HG03064 (cell line): ENCODE data around the gene ANK3.
"Not testable (repeated sequence)": the region's sequence is repeated elsewhere in the genome, so short reads cannot be mapped to it uniquely, and the experiment has no call there.

Experiments used
- ATAC-seq: cut with Tn5 transposase; IDR thresholded peaks from one replicate; pipeline ENCODE4 v1.9.1; 2021; ENCODE audit warnings: low read depth; ENCODE audit not compliant: unreplicated experiment

Gene ANK3

DNA sequence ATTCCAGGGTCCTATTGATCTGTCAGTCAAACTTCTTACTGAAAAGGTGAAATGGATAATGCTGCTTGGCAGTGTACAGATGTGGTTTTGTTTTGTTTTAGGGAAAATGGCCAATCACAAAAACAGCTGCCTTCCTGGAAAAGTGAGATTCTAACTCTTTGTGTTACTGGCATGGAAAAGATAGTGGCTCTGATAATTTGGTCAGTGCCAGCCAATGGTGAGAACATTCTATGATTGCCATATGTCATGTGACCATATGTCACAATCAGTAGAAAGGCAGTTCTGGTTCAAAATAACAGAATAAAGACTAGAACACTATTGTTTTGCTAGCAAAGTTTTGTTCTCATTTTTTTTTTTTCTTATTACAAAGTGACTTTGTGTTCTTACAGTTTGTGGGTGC is 344.1 kb downstream of the ANK3 start:
- ATAC-seq: no peak

DNA sequence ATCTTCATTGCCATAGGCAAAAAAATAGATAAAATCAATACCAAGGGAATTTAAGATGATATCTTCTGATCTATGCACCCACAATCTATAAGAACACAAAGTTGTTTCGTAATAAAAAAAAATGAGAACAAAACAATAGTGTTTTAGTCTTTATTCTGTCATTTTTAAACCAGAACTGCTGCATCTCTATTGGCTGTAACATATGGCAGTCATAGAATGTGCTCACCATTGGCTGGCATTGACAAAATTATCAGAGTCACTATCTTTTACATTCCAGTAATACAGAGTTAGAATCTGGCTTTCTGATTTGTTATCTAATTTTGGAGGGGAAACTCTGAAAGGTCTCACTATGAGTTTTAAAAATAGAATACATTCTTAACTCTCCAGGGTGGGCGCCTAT is 344.7 kb downstream of the ANK3 start:
- no peak for ATAC-seq

DNA sequence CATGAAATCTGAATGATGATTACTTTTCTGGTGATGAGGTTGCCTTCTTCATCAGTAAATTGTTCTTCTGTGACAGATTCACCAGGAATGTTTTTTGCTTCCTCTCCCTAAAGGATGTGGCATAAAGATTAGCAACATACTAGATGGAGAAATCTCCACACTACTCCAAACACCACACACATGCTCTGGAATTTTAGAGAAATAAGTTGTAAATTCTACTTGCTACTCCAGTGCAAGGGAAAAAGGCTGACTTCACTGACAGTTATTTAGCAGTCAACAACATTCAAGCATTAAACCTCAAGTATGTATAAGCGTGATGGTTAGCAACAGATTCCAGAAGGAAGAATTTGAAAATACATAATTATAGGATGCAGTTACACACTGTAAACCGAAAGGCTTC is 345.4 kb downstream of the ANK3 start:
- no peak for ATAC-seq

DNA sequence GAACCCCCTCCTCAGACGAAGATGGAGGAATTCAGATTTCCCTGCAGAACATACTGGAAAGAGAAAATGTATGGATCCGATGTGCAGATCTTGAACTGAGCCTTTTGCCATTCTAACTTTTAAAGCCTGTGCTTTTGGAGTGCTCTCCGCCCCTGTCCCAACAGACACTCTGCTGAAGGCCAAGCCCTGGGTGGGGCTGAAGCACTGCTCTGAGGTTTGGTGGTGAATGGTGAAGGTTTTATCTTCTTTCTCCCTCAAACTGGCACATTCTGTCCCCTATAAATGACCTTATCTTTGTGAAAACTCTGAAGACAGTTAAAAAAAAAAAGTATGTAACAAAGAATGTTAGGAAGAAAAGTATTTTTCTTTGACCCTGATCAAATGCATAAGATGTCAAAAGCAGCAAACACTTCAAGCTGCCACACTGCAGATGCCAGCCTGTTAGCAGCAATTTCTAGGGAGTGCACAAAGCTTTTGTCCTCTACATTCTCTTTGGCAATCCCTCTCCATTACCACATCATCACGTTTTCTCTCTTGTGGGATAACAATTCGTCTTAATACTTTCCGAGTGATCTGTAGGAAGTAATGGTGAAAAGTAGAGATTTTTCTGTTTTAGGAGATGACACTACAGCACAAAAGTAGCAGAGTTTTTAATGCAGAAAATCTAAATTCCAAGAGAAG is 346.0 kb downstream of the ANK3 start:
- no peak for ATAC-seq

DNA sequence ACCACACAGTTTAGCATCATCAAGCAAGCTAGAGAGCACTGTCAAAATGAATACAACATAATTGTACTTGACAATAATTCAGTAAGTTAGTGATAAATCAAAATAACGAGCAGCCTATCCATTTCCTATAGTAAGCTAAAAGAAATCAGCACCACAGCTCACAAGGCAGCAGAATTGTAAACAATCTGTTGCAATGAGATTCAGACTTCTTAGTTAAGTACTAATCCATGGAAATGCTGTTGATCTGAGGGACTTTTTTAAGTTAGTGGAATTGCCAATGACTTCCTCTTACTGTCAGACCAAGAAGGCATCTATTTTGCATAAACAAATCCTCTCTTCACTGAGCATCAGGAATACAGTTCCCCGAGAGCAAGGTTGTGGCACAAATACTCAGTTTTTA is 346.8 kb downstream of the ANK3 start:
- no peak for ATAC-seq

DNA sequence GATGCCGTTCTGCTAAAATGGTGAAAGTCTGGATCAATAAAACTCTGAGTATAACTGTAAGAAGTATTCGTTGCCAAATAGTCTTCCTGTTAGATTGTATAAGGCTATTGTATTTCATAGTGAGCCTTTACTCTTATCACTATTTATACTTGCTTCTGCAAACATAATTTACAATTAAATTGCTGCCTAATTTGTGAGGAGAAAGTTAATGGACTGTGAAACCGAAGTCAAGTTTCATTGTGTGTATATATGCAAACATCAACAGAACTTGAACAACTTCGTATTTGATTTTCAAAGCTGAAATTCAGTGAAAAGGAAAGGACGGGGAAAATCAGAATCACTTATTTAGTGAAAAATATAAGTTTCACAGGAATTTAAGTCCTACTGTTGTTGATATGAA is 347.4 kb downstream of the ANK3 start:
- no peak for ATAC-seq

DNA sequence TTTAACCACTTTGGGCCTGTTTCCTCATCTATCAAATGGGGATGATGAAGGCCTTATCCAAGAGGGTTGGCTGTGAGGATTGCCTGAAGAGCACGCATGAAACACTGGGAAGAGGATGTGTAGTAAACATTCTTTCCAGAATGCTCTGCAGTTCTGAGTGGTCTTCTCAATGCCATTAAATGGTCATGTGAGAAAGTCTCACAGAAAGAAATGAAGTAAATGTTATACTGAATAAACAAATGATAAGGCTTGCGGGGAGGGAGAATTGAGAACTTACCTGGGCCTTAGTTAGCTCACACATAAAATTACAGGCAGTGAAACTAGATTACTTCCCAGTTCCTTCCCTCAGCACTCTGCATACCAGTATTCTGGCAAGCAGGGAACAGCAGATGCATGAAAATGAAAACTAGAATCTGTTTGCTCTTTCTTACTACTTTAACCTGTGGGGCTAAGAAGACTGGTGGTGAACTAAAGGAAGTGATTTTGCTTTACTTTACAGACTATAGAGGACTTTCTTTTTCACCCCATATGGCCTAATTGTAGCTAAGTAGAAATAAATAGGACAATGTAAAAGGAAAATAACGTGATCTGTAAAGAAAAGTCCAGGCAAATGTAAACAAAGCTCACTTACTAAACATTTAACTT is 348.1 kb downstream of the ANK3 start:
- ATAC-seq: no peak

DNA sequence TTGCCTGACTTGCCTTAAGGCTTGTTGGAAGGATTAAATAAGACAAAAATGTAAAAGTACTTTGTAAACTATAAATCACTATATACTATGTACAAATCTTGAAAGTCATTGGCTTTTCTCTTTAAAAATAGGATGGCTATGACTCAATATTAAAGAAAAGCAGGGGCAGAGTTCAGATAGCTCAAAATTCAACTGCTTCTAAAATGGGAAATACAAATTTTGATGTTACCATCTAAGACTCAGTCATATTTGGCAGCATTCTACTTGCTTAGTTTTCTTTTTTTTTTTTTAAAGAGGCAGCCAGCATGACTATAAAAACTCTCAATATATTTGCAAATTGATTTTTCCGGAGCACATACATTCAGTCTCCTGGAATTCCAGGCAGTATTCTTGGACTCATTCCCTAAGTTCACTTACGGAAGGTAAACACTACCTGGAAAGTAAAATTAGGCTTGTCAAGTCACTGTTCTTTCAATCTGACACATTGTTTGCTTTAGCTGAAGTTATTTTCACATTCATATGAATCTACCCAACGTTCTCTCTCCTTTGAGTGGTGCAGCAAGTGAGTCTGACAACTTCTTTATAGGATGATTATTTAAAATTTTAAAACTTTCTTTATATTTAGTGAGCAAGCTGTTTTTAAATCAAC is 349.5 kb downstream of the ANK3 start:
- no peak for ATAC-seq

DNA sequence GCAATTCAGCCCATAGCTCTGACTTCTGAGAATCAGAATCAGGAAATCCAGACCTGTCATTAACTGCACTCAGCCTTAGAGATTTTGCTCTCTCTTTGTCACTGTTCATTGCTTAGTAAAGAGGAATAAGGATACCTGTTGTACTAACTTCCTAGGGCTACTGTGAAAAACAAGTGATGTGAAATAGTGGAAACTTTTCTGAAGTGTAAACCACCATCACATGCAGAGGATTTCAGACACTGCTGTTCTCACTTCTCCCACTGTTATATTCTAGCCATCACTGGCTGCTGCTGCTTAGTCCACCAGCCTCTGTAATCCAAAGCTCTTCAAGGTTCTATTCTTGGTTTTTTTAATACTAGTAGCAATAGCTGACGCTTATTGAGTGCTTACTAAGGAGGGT is 353.7 kb downstream of the ANK3 start:
- ATAC-seq: no peak

DNA sequence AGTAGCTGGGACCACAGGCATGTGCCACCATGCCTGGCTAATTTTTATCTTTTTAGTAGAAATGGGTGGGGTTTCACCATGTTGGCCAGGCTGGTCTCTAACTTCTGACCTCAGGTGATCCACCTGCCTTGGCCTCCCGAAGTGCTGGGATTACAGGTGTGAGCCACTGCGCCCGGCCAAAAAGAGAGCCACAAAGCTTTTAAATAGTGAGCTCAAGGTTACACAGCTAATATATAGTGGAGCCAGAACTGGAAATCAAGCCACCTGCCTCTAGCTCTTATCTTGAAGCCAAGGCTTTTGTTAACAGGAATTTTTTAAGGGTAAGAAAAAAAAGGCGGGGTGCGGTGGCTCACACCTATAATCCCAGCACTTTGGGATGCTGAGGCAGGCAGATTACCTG is 354.3 kb downstream of the ANK3 start:
- ATAC-seq: not testable (repeated sequence)

DNA sequence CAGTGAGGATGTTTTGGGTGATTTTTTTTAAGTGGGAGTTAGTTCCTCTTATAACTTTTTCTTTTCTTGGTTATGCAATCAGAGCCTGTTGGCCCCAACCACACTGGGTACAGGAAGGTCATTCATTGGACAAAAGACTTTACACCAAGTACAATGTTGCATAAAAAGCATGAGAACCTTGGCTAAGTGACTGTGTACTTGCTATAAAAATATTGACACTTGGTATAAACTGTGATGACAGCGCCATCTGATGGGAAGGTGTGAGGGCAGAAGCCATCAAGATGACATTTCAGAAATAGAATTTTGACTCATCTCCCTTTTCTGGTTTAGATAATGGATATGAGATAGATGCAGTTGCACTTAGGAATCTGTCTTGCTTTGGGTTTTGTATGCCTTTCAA is 357.0 kb downstream of the ANK3 start:
- no peak for ATAC-seq

DNA sequence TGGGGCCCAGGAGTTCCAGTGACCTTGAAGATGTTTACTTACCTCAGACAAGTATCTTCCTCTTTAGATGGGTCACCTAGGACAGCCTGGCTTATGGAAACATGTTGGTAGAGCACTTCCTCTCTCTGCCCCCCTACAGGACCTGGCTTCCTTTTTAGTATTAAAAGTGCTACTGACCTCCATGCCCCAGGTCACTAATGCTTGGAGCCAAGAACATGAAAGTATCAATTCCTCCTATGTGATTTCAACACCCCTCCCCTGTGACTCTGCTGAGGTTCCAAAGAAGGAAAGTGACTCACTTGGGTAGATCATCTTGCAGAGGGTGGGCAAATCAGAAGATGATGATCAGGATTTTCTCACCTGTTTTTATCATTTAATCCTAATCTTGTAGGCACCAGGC is 358.0 kb downstream of the ANK3 start:
- peak; percentile 75 for ATAC-seq

DNA sequence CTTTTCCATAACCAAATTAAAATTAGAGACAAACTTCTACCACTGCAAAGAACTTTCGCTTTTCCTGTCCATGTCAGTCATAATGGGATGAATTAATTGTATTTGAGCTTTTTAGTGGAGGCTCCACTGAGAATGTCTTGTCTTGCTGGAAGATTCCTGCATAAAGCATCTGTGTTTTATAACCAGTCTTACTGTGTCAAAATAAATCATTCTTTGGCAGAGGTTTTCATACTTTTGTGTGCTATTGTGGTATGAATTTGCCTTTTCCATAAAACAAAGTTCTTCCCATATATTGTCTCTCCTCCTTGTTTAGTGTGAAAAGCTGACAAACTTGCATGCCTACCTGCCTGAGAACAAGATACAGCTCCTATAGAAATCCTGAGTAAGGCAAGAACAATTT is 358.5 kb downstream of the ANK3 start:
- ATAC-seq: no peak

DNA sequence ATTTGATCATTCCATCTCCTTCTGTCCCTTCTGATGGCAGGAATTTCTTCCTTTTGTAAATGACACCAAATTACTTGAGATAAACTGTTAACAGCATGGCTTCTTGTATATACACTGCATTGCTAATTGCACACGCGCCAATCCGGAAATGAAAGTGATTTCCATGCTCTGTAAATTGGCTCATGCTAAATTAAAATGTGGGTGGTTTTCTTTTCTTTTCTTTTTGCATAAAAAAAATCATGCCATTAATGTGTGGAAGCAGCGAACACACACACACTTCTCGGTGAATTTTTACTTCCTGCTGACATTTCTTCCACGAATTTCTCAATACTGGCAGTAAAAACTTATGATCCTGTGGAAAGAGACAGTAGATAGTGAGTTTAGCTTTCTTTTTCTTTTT is 360.2 kb downstream of the ANK3 start:
- ATAC-seq: no peak

DNA sequence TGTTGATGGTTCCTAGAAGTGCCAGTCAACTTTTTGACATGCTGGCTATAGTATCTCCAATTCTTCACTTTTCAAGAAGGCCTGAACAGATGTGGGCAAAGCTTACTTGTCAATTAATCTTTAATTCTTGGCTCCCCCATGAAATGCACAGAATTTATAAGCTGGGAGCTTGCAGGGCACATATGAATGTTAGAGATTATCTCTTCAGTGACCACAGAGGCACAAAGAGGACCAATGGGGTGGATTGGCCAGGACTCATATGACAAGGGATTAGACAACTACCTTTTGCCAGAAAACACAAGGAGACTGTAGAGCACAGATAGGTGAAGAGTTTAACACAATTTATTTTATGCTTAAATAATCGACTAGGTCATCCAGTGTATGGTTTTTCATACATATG is 361.6 kb downstream of the ANK3 start:
- ATAC-seq: no peak

DNA sequence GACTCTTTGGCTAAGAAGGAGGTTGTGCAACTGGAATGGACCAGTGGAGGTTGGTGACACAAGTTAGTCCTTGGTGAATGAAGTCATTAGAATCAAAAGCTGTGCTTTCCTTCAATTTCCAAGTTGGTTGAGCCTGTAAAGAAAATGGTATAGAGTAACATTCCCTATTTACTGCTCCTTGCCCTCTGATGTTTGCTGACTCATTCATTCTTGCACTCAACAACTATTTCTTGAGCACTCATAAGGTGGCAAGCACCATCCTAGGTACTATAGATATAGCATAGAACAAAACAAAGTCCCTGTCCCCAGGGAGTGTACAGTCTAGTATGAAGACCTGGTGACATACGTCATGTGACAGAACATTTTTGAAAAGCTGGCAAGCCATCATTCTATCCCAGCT is 364.4 kb downstream of the ANK3 start:
- ATAC-seq: no peak

DNA sequence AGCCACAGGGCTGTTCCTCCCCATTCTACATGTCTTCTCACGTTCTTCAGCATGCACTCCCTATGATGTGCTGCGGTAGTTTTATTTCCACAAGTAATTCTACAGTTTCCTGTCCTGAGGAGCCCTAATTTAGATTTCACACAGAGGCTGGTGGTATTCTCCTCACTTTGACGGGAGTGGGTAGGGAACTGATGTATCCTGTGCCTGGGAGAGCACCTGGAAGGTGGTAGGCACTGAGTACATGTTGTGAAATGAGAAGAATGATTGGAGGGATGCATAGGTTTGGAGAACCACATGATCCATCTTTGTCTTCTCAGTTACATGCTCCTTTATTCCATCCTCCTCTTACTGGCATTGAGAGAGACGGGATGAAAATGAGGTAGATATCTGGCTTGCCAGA is 365.2 kb downstream of the ANK3 start:
- ATAC-seq: no peak

DNA sequence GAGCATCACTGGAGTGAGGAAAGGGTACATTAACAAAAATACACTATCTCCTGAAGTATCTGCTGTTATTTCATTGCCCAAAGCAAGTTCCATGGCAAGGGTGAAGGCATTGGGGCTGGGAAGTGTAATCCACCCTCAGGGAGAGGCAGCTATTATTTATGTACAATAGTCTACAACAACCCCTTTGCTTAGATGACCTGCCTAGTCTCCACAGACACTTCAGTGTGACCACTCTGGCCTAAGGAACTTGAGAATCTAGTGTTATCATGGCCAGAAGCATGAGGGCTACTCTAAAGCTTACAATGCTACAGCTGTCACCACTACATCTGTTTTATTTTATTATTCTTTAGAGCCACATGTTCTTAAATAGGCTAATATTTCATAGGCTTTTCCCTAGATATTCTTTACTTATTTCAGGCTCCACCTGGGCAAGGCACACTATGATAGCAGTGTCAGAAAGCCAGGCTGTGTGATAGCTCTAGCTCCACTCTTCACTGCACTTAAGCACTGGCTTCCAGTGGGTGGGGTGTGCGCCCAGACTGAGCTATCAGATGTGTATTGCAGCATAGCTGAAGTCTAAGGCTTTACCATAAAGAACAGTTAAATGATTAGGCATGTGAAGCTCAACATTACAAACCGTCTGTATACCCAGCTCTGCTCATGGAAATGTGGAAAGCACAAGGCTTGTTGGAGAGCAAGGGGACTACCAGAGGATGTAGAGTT is 366.4 kb downstream of the ANK3 start:
- no peak for ATAC-seq

DNA sequence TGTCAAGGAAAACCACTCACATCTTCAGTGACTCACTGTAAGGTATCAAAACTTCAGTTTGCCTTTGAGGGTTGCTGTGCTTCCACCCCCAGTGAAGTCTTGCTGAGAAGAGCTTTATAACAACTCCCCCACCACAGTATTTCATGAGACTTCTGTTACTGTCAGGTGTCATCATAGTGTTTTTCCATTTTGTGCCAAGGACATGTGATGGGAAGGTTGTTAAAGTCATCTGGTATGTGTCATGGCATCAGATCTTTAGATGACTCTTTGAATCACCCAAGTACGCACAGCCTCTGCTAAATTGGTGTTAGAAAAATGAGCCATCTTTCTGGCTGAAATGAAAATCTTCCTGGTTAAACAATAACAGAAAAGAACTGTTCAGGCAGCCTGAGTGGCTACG is 368.3 kb downstream of the ANK3 start:
- ATAC-seq: no peak

DNA sequence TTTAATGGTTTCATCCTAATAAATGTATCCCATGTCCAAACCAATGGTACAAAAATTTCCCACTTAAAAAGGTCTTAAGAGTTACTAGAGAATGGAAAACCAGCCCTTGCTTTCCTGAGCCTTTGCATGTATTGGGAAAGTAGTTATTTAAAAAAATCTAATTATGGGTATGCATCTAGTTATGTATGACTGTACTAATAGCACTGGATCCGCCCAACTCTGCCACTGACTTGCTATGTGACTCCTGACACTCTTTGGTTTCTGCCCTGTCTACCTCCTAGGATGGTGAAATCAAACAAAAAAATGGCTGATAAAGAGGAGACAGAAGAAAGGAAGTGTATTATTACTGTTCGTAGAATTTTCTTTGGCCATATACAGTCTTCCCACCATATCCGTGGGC is 372.9 kb downstream of the ANK3 start:
- ATAC-seq: no peak

DNA sequence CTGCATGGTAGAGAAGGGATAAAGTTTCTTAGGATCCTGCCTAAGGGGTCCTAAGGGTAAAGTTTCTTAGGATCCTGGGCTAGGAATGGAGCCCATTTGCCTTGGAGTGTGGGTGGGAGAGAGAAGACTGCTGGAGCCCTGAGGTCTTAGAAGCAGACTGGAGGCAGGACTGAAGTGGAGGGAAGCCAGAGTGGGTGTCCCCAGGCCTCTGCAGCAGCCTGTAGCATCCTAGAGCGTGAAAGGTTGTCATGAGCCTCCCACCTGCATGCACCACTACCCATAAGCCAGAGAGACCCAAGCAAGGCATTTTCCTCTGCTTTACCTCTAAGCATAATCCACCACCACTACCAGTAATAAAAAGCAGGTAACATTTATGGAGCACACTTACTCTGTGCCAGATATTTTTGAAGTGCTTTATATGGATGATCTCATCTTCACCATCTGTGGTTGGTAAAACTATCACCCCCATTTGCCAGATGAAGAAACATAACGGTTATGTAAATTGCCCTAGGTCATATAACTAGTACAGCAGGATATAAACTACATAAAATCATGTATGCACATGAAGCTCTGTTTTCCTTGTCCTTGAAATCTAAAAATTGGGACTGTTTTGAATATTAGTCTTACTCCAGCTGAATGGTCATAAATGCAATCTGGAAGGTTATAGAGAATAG is 379.8 kb downstream of the ANK3 start:
- ATAC-seq: no peak
